Mammary epithelial cell (primary cell): ENCODE results near the gene MN1.

Experiments used
- EZH2 ChIP-seq: IDR thresholded peaks from 2 replicates; pipeline ENCODE4 v1.6.1; 2012; ENCODE audit warnings: low read length, inconsistent platforms, borderline replicate concordance
- TF ChIP-seq, protein P1 (sequence below), 2 donors: IDR thresholded peaks in 1 of 2; conservative IDR thresholded peaks in 1 of 2; 2 replicates each; pipeline ENCODE4 v1.5.1; 2011 to 2012; ENCODE audit warnings: inconsistent platforms in 2 of 2, low read length in 2 of 2, mild to moderate bottlenecking in 2 of 2, control low read depth in 1 of 2, low read depth in 1 of 2; ENCODE audit not compliant: insufficient read depth in 1 of 2; ENCODE audit errors: extremely low read depth in 1 of 2

GRCh38 chr22:27745809-27746208 is 55.7 kb downstream of the MN1 start:
- TF ChIP-seq, protein P1, sequence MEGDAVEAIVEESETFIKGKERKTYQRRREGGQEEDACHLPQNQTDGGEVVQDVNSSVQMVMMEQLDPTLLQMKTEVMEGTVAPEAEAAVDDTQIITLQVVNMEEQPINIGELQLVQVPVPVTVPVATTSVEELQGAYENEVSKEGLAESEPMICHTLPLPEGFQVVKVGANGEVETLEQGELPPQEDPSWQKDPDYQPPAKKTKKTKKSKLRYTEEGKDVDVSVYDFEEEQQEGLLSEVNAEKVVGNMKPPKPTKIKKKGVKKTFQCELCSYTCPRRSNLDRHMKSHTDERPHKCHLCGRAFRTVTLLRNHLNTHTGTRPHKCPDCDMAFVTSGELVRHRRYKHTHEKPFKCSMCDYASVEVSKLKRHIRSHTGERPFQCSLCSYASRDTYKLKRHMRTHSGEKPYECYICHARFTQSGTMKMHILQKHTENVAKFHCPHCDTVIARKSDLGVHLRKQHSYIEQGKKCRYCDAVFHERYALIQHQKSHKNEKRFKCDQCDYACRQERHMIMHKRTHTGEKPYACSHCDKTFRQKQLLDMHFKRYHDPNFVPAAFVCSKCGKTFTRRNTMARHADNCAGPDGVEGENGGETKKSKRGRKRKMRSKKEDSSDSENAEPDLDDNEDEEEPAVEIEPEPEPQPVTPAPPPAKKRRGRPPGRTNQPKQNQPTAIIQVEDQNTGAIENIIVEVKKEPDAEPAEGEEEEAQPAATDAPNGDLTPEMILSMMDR (conservative IDR thresholded peaks at IDR 0.05 in 1 of 2, IDR thresholded peaks at IDR 0.05 in 1 of 2; ENCODE audit: extremely low read depth in 1 of 2, insufficient read depth in 1 of 2, low read depth in 1 of 2, low read length in 2 of 2) = no peak
- no peak for TF ChIP-seq EZH2
